Activated T-helper 17 cell treated with anti-CD3 and anti-CD28 coated beads, Interleukin-2, amount 50 U/mL, for 72 hours (primary cell): ENCODE data around the gene MVD. TPM values are rescaled to one million over a fixed set of nuclear protein-coding genes. Genes with fewer than 3 reads are reported as not detected.
"Not testable (repeated sequence)": the region's sequence is repeated elsewhere in the genome, so short reads cannot be mapped to it uniquely, and the experiment has no call there.

ENCODE experiments used
- ATAC-seq: fragments of 150-1000 bp; cut with Tn5 transposase; replicated peaks from 2 replicates; pipeline ENCODE4 v1.10.0; 2021; ENCODE audit warnings: mild to moderate bottlenecking, moderate library complexity
- H3K27ac Mint-ChIP-seq: one replicate; pipeline ENCODE4 v1.8.0; 2022; ENCODE audit warnings: mixed read lengths
- H3K27me3 Mint-ChIP-seq: one replicate; pipeline ENCODE4 v1.8.0; 2022; ENCODE audit warnings: mixed read lengths
- H3K36me3 Mint-ChIP-seq: one replicate; pipeline ENCODE4 v1.8.0; 2022; ENCODE audit warnings: low read depth, mild to moderate bottlenecking, mixed read lengths
- H3K4me1 Mint-ChIP-seq: one replicate; pipeline ENCODE4 v1.8.0; 2022; ENCODE audit warnings: mixed read lengths
- H3K4me3 Mint-ChIP-seq: one replicate; pipeline ENCODE4 v1.8.0; 2022; ENCODE audit warnings: mild to moderate bottlenecking, mixed read lengths
- H3K9me3 Mint-ChIP-seq: one replicate; pipeline ENCODE4 v1.8.0; 2022; ENCODE audit warnings: mixed read lengths
- total RNA-seq, 2 donors: library from RNA; stranded (reverse); gene quantifications; one replicate each; pipeline ENCODE4 v1.2.3, GENCODE V29; 2022

Gene MVD
- total RNA-seq, 2 donors from 2014 or later, result 84.3 to 93.2 TPM

GRCh38 chr16:88616320-88616719 lies 46.6 kb downstream of the MVD start:
- Mint-ChIP-seq H3K4me3 (no peak overlapping the region), H3K9me3 (no peaks in the 10 kb centered on the region), H3K27me3 (no peaks in the 10 kb centered on the region), H3K27ac (peak overlapping the region; percentile 71), H3K4me1 (peaks cover 16% of the 10 kb centered on the region), H3K36me3 (peaks cover 61% of the 10 kb centered on the region)
- ATAC-seq, result no peak

- H3K4me1 Mint-ChIP-seq, result peaks cover 20% of the 10 kb centered on the region
- peaks cover 65% of the 10 kb centered on the region for H3K36me3 Mint-ChIP-seq
- no peak overlapping the region for H3K4me3 Mint-ChIP-seq
- no peak for ATAC-seq
- H3K9me3 Mint-ChIP-seq, result no peaks in the 10 kb centered on the region
- no peaks in the 10 kb centered on the region for H3K27me3 Mint-ChIP-seq
- H3K27ac Mint-ChIP-seq, result peak overlapping the region; percentile 84
Measured at GRCh38 chr16:88614818-88615580, 47.9 kb downstream of the MVD start.

- peak overlapping the region; percentile 32 for H3K27ac Mint-ChIP-seq
- H3K4me1 Mint-ChIP-seq, result peaks cover 14% of the 10 kb centered on the region
- no peak for ATAC-seq
- H3K9me3 Mint-ChIP-seq, result no peaks in the 10 kb centered on the region
- H3K4me3 Mint-ChIP-seq, result no peak overlapping the region
- no peaks in the 10 kb centered on the region for H3K27me3 Mint-ChIP-seq
- peaks cover 65% of the 10 kb centered on the region for H3K36me3 Mint-ChIP-seq
Measured at GRCh38 chr16:88613911-88614817, 48.7 kb downstream of the MVD start.

- no peaks in the 10 kb centered on the region for H3K9me3 Mint-ChIP-seq
- peaks cover 14% of the 10 kb centered on the region for H3K4me1 Mint-ChIP-seq
- no peaks in the 10 kb centered on the region for H3K27me3 Mint-ChIP-seq
- no peak overlapping the region for H3K4me3 Mint-ChIP-seq
- peak overlapping the region; percentile 32 for H3K27ac Mint-ChIP-seq
- no peak for ATAC-seq
- peaks cover 69% of the 10 kb centered on the region for H3K36me3 Mint-ChIP-seq
Measured at GRCh38 chr16:88613293-88613692, 49.6 kb downstream of the MVD start.

- Mint-ChIP-seq H3K27ac (peak overlapping the region; percentile 65), H3K36me3 (peaks cover 91% of the 10 kb centered on the region), H3K9me3 (no peaks in the 10 kb centered on the region), H3K4me1 (peaks cover 21% of the 10 kb centered on the region), H3K4me3 (no peak overlapping the region), H3K27me3 (no peaks in the 10 kb centered on the region)
- no peak for ATAC-seq
Measured at GRCh38 chr16:88610909-88611812, 51.7 kb downstream of the MVD start.

- H3K4me3 Mint-ChIP-seq, result no peak overlapping the region
- peaks cover 94% of the 10 kb centered on the region for H3K36me3 Mint-ChIP-seq
- no peaks in the 10 kb centered on the region for H3K27me3 Mint-ChIP-seq
- H3K4me1 Mint-ChIP-seq, result peaks cover 18% of the 10 kb centered on the region
- H3K27ac Mint-ChIP-seq, result no peak overlapping the region
- ATAC-seq, result no peak
- no peaks in the 10 kb centered on the region for H3K9me3 Mint-ChIP-seq
Measured at GRCh38 chr16:88610080-88610479, 52.8 kb downstream of the MVD start.

- not testable (repeated sequence) for H3K27ac Mint-ChIP-seq, ATAC-seq, H3K4me3 Mint-ChIP-seq, H3K27me3 Mint-ChIP-seq, H3K9me3 Mint-ChIP-seq
- peaks cover 93% of the 10 kb centered on the region for H3K36me3 Mint-ChIP-seq
- H3K4me1 Mint-ChIP-seq, result peaks cover 17% of the 10 kb centered on the region
Measured at GRCh38 chr16:88609426-88609825, 53.5 kb downstream of the MVD start.

- no peak overlapping the region for H3K4me3 Mint-ChIP-seq
- no peaks in the 10 kb centered on the region for H3K27me3 Mint-ChIP-seq
- H3K36me3 Mint-ChIP-seq, result peaks cover 92% of the 10 kb centered on the region
- H3K9me3 Mint-ChIP-seq, result no peaks in the 10 kb centered on the region
- no peak for ATAC-seq
- peak overlapping the region; percentile 24 for H3K27ac Mint-ChIP-seq
- H3K4me1 Mint-ChIP-seq, result peaks cover 14% of the 10 kb centered on the region
Measured at GRCh38 chr16:88608076-88608475, 54.8 kb downstream of the MVD start.

GRCh38 chr16:88606148-88606757 lies 56.6 kb downstream of the MVD start:
- peaks cover 94% of the 10 kb centered on the region for H3K36me3 Mint-ChIP-seq
- no peak overlapping the region for H3K27ac Mint-ChIP-seq
- peaks cover 12% of the 10 kb centered on the region for H3K4me1 Mint-ChIP-seq
- H3K4me3 Mint-ChIP-seq, result no peak overlapping the region
- ATAC-seq, result no peak
- H3K9me3 Mint-ChIP-seq, result no peaks in the 10 kb centered on the region
- H3K27me3 Mint-ChIP-seq, result no peaks in the 10 kb centered on the region

GRCh38 chr16:88605186-88606147 lies 57.4 kb downstream of the MVD start:
- H3K4me1 Mint-ChIP-seq, result peaks cover 7% of the 10 kb centered on the region
- ATAC-seq, result no peak
- H3K9me3 Mint-ChIP-seq, result no peaks in the 10 kb centered on the region

GRCh38 chr16:88602091-88602490 lies 60.8 kb downstream of the MVD start:
- Mint-ChIP-seq H3K4me3 (no peak overlapping the region), H3K4me1 (no peaks in the 10 kb centered on the region), H3K27me3 (no peaks in the 10 kb centered on the region), H3K36me3 (peaks cover 94% of the 10 kb centered on the region), H3K9me3 (no peaks in the 10 kb centered on the region), H3K27ac (peak overlapping the region; percentile 61)
- no peak for ATAC-seq

More at GRCh38 chr16:88605186-88606147, 57.4 kb downstream of the MVD start:
- H3K36me3 Mint-ChIP-seq, result peaks cover 94% of the 10 kb centered on the region
- no peak overlapping the region for H3K27ac Mint-ChIP-seq
- H3K4me3 Mint-ChIP-seq, result no peak overlapping the region
- no peaks in the 10 kb centered on the region for H3K27me3 Mint-ChIP-seq
